NCI-H446 (cell line): Measurements from ENCODE around the gene ADAMTS13.

Source experiments
- DNase-seq, 2 experiments: peaks; one replicate each; lab custom pipeline; 2025; lab: John Stamatoyannopoulos, UW

The ADAMTS13 gene

GRCh38 chr9:133454943-133455673 is 32.9 kb downstream of the ADAMTS13 start:
- DNase-seq, result no peak

- DNase-seq, result no peak
Measured at GRCh38 chr9:133455936-133456335, 33.8 kb downstream of the ADAMTS13 start.

- no peak for DNase-seq
Measured at GRCh38 chr9:133456409-133456808, 34.2 kb downstream of the ADAMTS13 start.

- no peak for DNase-seq
Measured at GRCh38 chr9:133457233-133457632, 35.1 kb downstream of the ADAMTS13 start.

GRCh38 chr9:133457748-133458147 is 35.6 kb downstream of the ADAMTS13 start:
- no peak for DNase-seq

GRCh38 chr9:133458643-133459312 is 36.6 kb downstream of the ADAMTS13 start:
- DNase-seq, result no peak

GRCh38 chr9:133459476-133460404 is 37.6 kb downstream of the ADAMTS13 start, which contains the start of gene CACFD1:
Gene CACFD1 (plus strand): TSS chr9:133459978. CDS start chr9:133460067, 89 bp downstream.
- peak; percentile 91 to 95 for DNase-seq

GRCh38 chr9:133460405-133461175 is 38.4 kb downstream of the ADAMTS13 start:
- peak in 1 of 2 experiments; percentile 18 for DNase-seq

GRCh38 chr9:133461975-133462374 is 39.8 kb downstream of the ADAMTS13 start:
- DNase-seq, result no peak

GRCh38 chr9:133463234-133463863 is 41.2 kb downstream of the ADAMTS13 start:
- no peak for DNase-seq

- DNase-seq, result no peak
Measured at GRCh38 chr9:133463864-133464615, 41.9 kb downstream of the ADAMTS13 start.

GRCh38 chr9:133464638-133465037 is 42.5 kb downstream of the ADAMTS13 start:
- DNase-seq, result no peak

- no peak for DNase-seq
Measured at GRCh38 chr9:133465984-133466383, 43.8 kb downstream of the ADAMTS13 start.

- DNase-seq, result no peak
Measured at GRCh38 chr9:133467101-133467500, 44.9 kb downstream of the ADAMTS13 start.

- DNase-seq, result no peak
Measured at GRCh38 chr9:133468374-133468773, 46.2 kb downstream of the ADAMTS13 start.

GRCh38 chr9:133468777-133469421 is 46.7 kb downstream of the ADAMTS13 start:
- DNase-seq, result no peak

GRCh38 chr9:133470427-133470924 is 48.3 kb downstream of the ADAMTS13 start:
- DNase-seq, result no peak

GRCh38 chr9:133470988-133471387 is 48.8 kb downstream of the ADAMTS13 start:
- no peak for DNase-seq

- no peak for DNase-seq
Measured at GRCh38 chr9:133471551-133472276, 49.5 kb downstream of the ADAMTS13 start.
